Choroid plexus epithelial cell (primary cell): ENCODE measurements around the gene ZNF516.

Source experiments
- DNase-seq: peaks from one replicate; pipeline ENCODE4 v3.0.0-alpha.2; 2010; ENCODE audit warnings: low read depth
- H3K4me3 ChIP-seq: 2 replicates; pipeline ENCODE4 v1.5.1; 2011; ENCODE audit warnings: low read depth, mild to moderate bottlenecking, control low read depth, low read length, moderate library complexity
- CTCF ChIP-seq: conservative IDR thresholded peaks from 2 replicates; pipeline ENCODE4 v1.5.1; 2011; ENCODE audit warnings: low read depth, mild to moderate bottlenecking, control low read depth, inconsistent platforms, low read length, moderate library complexity

Gene ZNF516

GRCh38 chr18:76416911-76417310 lies 78.1 kb downstream of the ZNF516 start:
- peak overlapping the region; percentile 32 for H3K4me3 ChIP-seq
- TF ChIP-seq CTCF, result no peak
- DNase-seq, result peak; percentile 90

GRCh38 chr18:76414936-76415621 lies 80.0 kb downstream of the ZNF516 start:
- H3K4me3 ChIP-seq, result no peak overlapping the region
- no peak for DNase-seq
- TF ChIP-seq CTCF, result no peak

GRCh38 chr18:76412818-76413565 lies 82.0 kb downstream of the ZNF516 start:
- no peak overlapping the region for H3K4me3 ChIP-seq
- no peak for TF ChIP-seq CTCF
- DNase-seq, result peak; percentile 39

- H3K4me3 ChIP-seq, result no peak overlapping the region
- no peak for TF ChIP-seq CTCF
- peak; percentile 50 for DNase-seq
Measured at GRCh38 chr18:76412010-76412817, 82.8 kb downstream of the ZNF516 start.

- no peak for DNase-seq
- TF ChIP-seq CTCF, result no peak
- no peak overlapping the region for H3K4me3 ChIP-seq
Measured at GRCh38 chr18:76410660-76411417, 84.2 kb downstream of the ZNF516 start.

- H3K4me3 ChIP-seq, result no peak overlapping the region
- DNase-seq, result no peak
- no peak for TF ChIP-seq CTCF
Measured at GRCh38 chr18:76410033-76410432, 85.0 kb downstream of the ZNF516 start.
